CD4-positive, alpha-beta memory T cell (primary cell): ENCODE results near the gene VWA3B. TPM values are rescaled to one million over a fixed set of nuclear protein-coding genes. Genes with fewer than 3 reads are reported as not detected.
"Not testable (repeated sequence)": the region's sequence is repeated elsewhere in the genome, so short reads cannot be mapped to it uniquely, and the experiment has no call there.

Experiments used
- CTCF ChIA-PET: fragments of 350-600 bp; sonication (Branson Sonifier 250); formaldehyde crosslinking; loops from one replicate; lab custom pipeline; 2021; ENCODE audit warnings: inconsistent platforms; ENCODE audit not compliant: partially characterized antibody; lab: Charles Lee
- POLR2A ChIA-PET: fragments of 350-600 bp; sonication (Branson Sonifier 250); formaldehyde crosslinking; loops from one replicate; lab custom pipeline; 2021; ENCODE audit not compliant: partially characterized antibody; lab: Charles Lee
- DNase-seq, 5 donors: peaks; one replicate each; pipeline versions ENCODE4 v3.0.0 to v3.0.0-alpha.2; 2020 to 2022; ENCODE audit warnings: mixed read lengths in 1 of 5
- H3K27ac ChIP-seq: one replicate; pipeline ENCODE4 v1.7.0; 2013; ENCODE audit warnings: low read depth, low read length
- H3K27me3 ChIP-seq: 2 replicates; pipeline ENCODE4 v1.7.0; 2013; ENCODE audit warnings: mild to moderate bottlenecking, low read length, moderate library complexity; ENCODE audit not compliant: insufficient read depth
- H3K36me3 ChIP-seq: 2 replicates; pipeline ENCODE4 v1.7.0; 2013; ENCODE audit warnings: mild to moderate bottlenecking, low read length, moderate library complexity; ENCODE audit not compliant: insufficient read depth
- H3K4me1 ChIP-seq: 2 replicates; pipeline ENCODE4 v1.7.0; 2013; ENCODE audit warnings: mild to moderate bottlenecking, low read length, moderate library complexity; ENCODE audit not compliant: insufficient read depth
- H3K4me3 ChIP-seq, 2 donors: one replicate each; pipeline ENCODE4 v1.7.0; 2013; ENCODE audit warnings: low read length in 2 of 2, mild to moderate bottlenecking in 1 of 2
- H3K9me3 ChIP-seq, 2 donors: one replicate each; pipeline ENCODE4 v1.7.0; 2013; ENCODE audit warnings: low read length in 2 of 2, control low read depth in 1 of 2; ENCODE audit not compliant: control insufficient read depth in 1 of 2
- H3K27ac Mint-ChIP-seq, 7 donors: one replicate each; pipeline ENCODE4 v1.8.0; 2020 to 2021; ENCODE audit warnings: mixed read lengths in 7 of 7, mild to moderate bottlenecking in 6 of 7, inconsistent platforms in 3 of 7, moderate library complexity in 3 of 7
- H3K27me3 Mint-ChIP-seq, 2 donors: one replicate each; pipeline ENCODE4 v1.8.0; 2020 to 2021; ENCODE audit warnings: mixed read lengths in 2 of 2
- H3K36me3 Mint-ChIP-seq, 2 donors: one replicate each; pipeline ENCODE4 v1.8.0; 2020 to 2021; ENCODE audit warnings: mixed read lengths in 2 of 2, inconsistent platforms in 1 of 2, mild to moderate bottlenecking in 1 of 2
- H3K4me1 Mint-ChIP-seq, 4 donors: one replicate each; pipeline ENCODE4 v1.8.0; 2020 to 2021; ENCODE audit warnings: mixed read lengths in 4 of 4, mild to moderate bottlenecking in 1 of 4
- H3K4me3 Mint-ChIP-seq, 8 donors: one replicate each; pipeline ENCODE4 v1.8.0; 2020 to 2021; ENCODE audit warnings: mixed read lengths in 8 of 8, mild to moderate bottlenecking in 7 of 8, moderate library complexity in 6 of 8, inconsistent platforms in 3 of 8
- H3K9me3 Mint-ChIP-seq, 8 donors: one replicate each; pipeline ENCODE4 v1.8.0; 2020 to 2021; ENCODE audit warnings: mixed read lengths in 8 of 8, mild to moderate bottlenecking in 5 of 8, inconsistent platforms in 3 of 8, moderate library complexity in 1 of 8
- intact Hi-C: fragments of 100-400 bp; cut with micrococcal nuclease; formaldehyde crosslinking; loops from one replicate; pipeline ENCODE4 v1.15.1; 2023
- polyA plus RNA-seq, 2 donors: library from polyadenylated mRNA; unstranded; fragments of 300-500 nt; fragmentation: Illumina TruSeq; gene quantifications; one replicate each; pipeline ENCODE4 v1.2.3, GENCODE V29; 2021
- total RNA-seq, 2 experiments: library from RNA; stranded (reverse); gene quantifications; one replicate each; pipeline ENCODE4 v1.2.3, GENCODE V29; 2021

Gene VWA3B
- total and polyA plus RNA-seq, 4 experiments from 2014 or later, result not detected

DNA sequence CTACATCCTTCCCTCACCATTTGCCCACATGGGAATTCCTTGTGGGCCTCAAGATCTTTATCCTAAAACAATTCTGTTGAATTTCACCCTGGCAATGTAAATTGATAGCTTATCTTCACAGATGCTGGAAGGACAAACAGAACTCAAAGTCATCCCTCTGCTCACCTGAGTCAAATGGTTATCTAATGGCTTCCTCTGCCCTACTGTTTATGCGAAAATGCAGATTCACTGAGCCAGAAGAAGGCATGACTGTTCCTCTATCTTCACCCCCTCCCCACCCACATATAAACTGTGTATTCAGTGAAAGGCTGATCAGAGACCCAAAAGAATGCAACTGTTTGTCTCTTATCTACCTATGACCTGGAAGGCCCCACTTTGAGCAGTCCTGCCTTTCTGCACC is 43.9 kb upstream of the VWA3B start:
- Mint-ChIP-seq H3K4me3 (no peak overlapping the region), H3K27me3 (peaks cover 17 to 18% of the 10 kb centered on the region in 2 donors), H3K27ac (no peak overlapping the region), H3K36me3 (no peaks in the 10 kb centered on the region), H3K4me1 (no peaks in the 10 kb centered on the region), H3K9me3 (peaks cover 14 to 41% (median 34%) of the 10 kb centered on the region in 8 donors)
- no peak for DNase-seq
- no peaks in the 10 kb centered on the region for H3K27me3 ChIP-seq
- H3K36me3 ChIP-seq, result no peaks in the 10 kb centered on the region
- H3K27ac ChIP-seq, result no peak overlapping the region
- H3K4me1 ChIP-seq, result no peaks in the 10 kb centered on the region
- ChIA-PET POLR2A (no interaction called here), CTCF (no interaction called here)
- intact Hi-C loops, result no loop called here
- no peak overlapping the region for H3K4me3 ChIP-seq
- H3K9me3 ChIP-seq, result no peaks in the 10 kb centered on the region

DNA sequence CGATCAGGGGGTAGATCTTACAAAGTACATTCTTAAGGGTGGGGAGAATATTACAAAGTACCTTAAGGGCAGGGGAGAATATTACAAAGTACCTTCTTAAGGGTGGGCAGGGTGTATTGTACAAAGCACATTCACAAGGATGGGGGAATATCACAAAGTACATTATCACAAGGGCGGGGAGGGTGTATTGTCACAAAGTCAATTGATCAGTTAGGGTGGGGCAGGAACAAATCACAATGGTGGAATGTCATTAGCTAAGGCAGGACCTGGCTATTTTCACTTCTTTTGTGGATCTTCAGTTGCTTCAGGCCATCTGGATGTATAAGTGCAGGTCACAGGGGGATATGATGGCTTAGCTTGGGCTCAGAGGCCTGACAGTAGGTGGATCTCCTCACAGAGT is 42.2 kb upstream of the VWA3B start:
- H3K36me3 Mint-ChIP-seq, CTCF ChIA-PET: not testable (repeated sequence)

DNA sequence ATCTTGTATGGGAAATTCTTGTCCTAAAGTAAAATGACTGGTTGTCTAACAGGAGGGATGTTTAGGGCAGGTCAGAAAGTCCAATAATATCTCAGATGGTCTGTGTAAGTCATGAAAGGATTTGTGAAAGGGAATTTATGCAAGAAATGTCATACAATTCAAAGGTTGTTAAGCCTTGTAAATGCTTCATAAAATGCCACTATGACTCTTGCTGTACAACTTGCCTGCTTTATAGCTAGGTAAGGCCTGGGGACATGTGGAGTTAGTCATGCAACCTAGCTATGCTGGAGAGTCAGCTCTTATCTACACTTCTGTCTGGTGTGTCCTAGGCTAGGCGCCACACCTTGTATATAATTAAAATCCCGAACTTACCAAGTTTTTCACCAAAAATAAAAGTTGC is 36.9 kb upstream of the VWA3B start:
- H3K36me3 ChIP-seq, result no peaks in the 10 kb centered on the region
- no peak overlapping the region for H3K27ac Mint-ChIP-seq
- H3K27me3 Mint-ChIP-seq, result peaks cover 0 to 4% of the 10 kb centered on the region in 2 donors
- H3K4me3 Mint-ChIP-seq, result no peak overlapping the region
- H3K27me3 ChIP-seq, result no peaks in the 10 kb centered on the region
- H3K4me1 ChIP-seq, result no peaks in the 10 kb centered on the region
- no peak overlapping the region for H3K4me3 ChIP-seq
- H3K4me1 Mint-ChIP-seq, result no peaks in the 10 kb centered on the region
- no peak overlapping the region for H3K27ac ChIP-seq
- intact Hi-C loops, result no loop called here
- no peaks in the 10 kb centered on the region for H3K36me3 Mint-ChIP-seq
- CTCF ChIA-PET, result no interaction called here
- POLR2A ChIA-PET, result no interaction called here
- no peak for DNase-seq
- no peaks in the 10 kb centered on the region for H3K9me3 ChIP-seq
- peaks cover 0 to 10% (median 6%) of the 10 kb centered on the region in 8 donors for H3K9me3 Mint-ChIP-seq

More for the DNA sequence above, 42.2 kb upstream of the VWA3B start:
- H3K4me3 Mint-ChIP-seq, H3K4me1 Mint-ChIP-seq, H3K9me3 ChIP-seq, intact Hi-C loops, H3K27ac Mint-ChIP-seq, POLR2A ChIA-PET, DNase-seq, H3K27me3 ChIP-seq, H3K4me1 ChIP-seq, H3K36me3 ChIP-seq, H3K27ac ChIP-seq, H3K4me3 ChIP-seq: not testable (repeated sequence)
- H3K27me3 Mint-ChIP-seq, result peaks cover 14% of the 10 kb centered on the region in 2 donors
- peaks cover 14 to 41% (median 33%) of the 10 kb centered on the region in 8 donors for H3K9me3 Mint-ChIP-seq

DNA sequence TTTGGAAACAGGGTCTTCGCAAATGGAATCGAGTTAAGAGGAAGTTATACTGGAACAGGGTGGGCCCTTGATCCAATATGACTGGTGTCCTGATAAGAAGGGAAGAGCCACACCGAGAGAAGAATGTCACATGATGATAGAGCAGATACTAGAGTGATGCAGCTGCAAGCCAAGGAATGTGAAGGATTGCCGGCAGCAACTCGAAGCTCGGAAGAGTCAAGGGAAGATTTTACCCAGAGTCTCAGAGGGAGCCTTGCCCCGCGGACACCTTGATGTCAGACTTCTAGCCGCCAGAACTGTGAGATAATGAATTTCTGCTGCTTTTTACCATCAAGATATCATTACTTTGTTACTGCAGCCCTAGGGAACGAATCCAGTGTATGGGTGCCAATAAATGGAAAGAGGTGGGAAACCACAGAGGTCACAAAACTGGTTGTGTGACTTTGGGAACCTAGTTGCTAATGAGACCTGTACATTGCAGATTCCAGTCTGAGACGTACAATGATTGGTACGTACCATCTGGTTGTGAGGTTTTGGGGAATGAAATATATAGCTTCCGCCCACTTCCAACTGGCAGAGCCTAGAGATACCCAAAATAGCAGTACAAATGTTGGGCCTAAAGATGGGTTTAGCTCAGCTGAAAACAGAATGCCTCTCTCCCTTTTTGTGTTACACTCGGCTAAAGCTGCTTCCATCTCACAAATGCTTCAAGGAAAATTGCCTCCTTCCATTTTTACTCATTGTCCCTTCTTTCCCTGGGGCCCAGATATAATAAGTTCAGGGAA is 28.6 kb upstream of the VWA3B start:
- H3K27ac ChIP-seq, result no peak overlapping the region
- DNase-seq, result no peak
- Mint-ChIP-seq H3K4me1 (no peaks in the 10 kb centered on the region), H3K4me3 (no peak overlapping the region), H3K27me3 (peaks cover 3 to 5% of the 10 kb centered on the region in 2 donors), H3K36me3 (no peaks in the 10 kb centered on the region), H3K27ac (no peak overlapping the region), H3K9me3 (peaks cover 0 to 8% (median 3%) of the 10 kb centered on the region in 8 donors)
- H3K4me3 ChIP-seq, result no peak overlapping the region
- no peaks in the 10 kb centered on the region for H3K9me3 ChIP-seq
- intact Hi-C loops, result no loop called here
- H3K36me3 ChIP-seq, result no peaks in the 10 kb centered on the region
- CTCF ChIA-PET, result no interaction called here
- H3K4me1 ChIP-seq, result no peaks in the 10 kb centered on the region
- H3K27me3 ChIP-seq, result no peaks in the 10 kb centered on the region
- POLR2A ChIA-PET, result no interaction called here

DNA sequence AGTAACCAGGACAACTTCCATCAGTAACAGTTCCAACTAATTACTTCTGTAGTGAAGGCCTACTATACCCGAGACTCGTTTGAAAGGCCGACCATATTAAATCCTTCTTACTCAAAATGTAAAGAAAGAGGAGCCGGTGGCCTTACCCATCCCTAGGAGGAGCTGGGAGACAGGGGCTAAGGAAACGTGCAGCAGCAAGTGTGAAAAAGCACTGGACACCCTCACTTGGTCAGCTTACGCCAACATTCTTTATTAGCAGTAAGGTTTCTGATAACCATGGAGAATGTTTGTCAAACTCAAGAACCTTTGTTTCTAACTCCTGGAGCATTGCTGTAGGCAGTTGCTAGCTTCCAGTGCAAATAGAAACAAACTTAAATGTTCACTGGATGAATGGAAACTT is 26.7 kb upstream of the VWA3B start:
- Histone ChIP-seq H3K4me3 (no peak overlapping the region), H3K9me3 (no peaks in the 10 kb centered on the region), H3K27me3 (no peaks in the 10 kb centered on the region), H3K36me3 (no peaks in the 10 kb centered on the region), H3K27ac (no peak overlapping the region), H3K4me1 (no peaks in the 10 kb centered on the region)
- H3K9me3 Mint-ChIP-seq, result peaks cover 0 to 8% (median 3%) of the 10 kb centered on the region in 8 donors
- no peak for DNase-seq
- H3K4me1 Mint-ChIP-seq, result no peaks in the 10 kb centered on the region
- ChIA-PET CTCF (no interaction called here), POLR2A (no interaction called here)
- H3K27ac Mint-ChIP-seq, result no peak overlapping the region
- H3K27me3 Mint-ChIP-seq, result peaks cover 11 to 12% of the 10 kb centered on the region in 2 donors
- H3K36me3 Mint-ChIP-seq, result no peaks in the 10 kb centered on the region
- intact Hi-C loops, result no loop called here
- H3K4me3 Mint-ChIP-seq, result no peak overlapping the region

DNA sequence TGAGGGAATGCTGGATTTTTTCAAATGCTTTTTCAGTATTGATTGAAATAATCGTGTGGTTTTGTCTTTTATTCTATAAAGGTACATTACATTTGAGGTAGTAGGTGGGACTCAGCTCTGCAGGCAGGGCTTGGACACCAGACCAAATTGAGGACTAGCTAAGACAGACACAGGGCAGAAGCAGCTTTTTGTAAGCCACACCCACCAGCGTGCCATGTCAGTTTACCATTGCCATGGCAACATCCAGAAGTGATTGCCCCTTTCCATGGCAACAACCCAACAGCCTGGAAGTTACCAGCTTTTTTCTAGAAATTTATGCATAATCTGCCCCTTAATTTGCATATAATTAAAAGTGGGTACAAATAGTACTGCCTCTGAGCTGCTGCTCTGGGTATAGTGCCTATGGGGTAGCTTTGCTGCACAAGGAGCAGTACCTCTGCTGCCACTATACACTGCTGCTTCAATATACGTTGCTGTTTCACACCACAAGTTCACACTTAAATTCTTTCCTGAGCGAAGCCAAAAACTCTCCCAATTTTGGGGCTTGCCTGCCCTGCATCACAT is 23.6 kb upstream of the VWA3B start:
- H3K27ac Mint-ChIP-seq, result no peak overlapping the region
- H3K4me3 ChIP-seq, result no peak overlapping the region
- POLR2A ChIA-PET, result no interaction called here
- H3K4me1 ChIP-seq, result no peaks in the 10 kb centered on the region
- CTCF ChIA-PET, result no interaction called here
- peaks cover 12 to 17% of the 10 kb centered on the region in 2 donors for H3K27me3 Mint-ChIP-seq
- peaks cover 0 to 8% (median 3%) of the 10 kb centered on the region in 8 donors for H3K9me3 Mint-ChIP-seq
- H3K27ac ChIP-seq, result no peak overlapping the region
- intact Hi-C loops, result no loop called here
- no peaks in the 10 kb centered on the region for H3K36me3 Mint-ChIP-seq
- H3K4me3 Mint-ChIP-seq, result no peak overlapping the region
- no peaks in the 10 kb centered on the region for H3K4me1 Mint-ChIP-seq
- no peaks in the 10 kb centered on the region for H3K36me3 ChIP-seq
- no peaks in the 10 kb centered on the region for H3K27me3 ChIP-seq
- H3K9me3 ChIP-seq, result no peaks in the 10 kb centered on the region
- no peak for DNase-seq

DNA sequence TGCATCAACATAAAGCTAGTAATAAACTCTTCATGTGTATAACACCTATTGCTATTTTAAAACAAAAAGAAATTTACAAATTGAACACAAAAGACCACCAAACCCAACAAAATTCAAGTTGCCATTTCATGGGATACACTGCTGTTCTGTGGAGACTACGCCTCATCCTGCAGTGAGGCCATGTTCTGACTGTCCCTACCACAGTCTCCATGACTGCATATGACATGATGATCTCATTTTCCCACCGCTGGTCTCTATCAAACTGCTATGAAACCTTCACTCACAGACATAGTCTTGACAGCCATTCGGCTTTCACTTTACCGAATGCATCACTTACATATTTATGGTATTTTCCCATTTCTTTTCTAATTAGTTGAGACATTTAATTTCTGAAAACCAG is 21.2 kb upstream of the VWA3B start:
- intact Hi-C loops, result no loop called here
- POLR2A ChIA-PET, result no interaction called here
- no peaks in the 10 kb centered on the region for H3K36me3 ChIP-seq
- Mint-ChIP-seq H3K4me1 (no peaks in the 10 kb centered on the region), H3K9me3 (peaks cover 0 to 6% (median 3%) of the 10 kb centered on the region in 8 donors), H3K4me3 (no peak overlapping the region), H3K27ac (no peak overlapping the region), H3K36me3 (no peaks in the 10 kb centered on the region), H3K27me3 (peaks cover 12 to 20% of the 10 kb centered on the region in 2 donors)
- H3K4me1 ChIP-seq, result no peaks in the 10 kb centered on the region
- no peak overlapping the region for H3K27ac ChIP-seq
- no peaks in the 10 kb centered on the region for H3K27me3 ChIP-seq
- no peak for DNase-seq
- CTCF ChIA-PET, result no interaction called here
- H3K4me3 ChIP-seq, result no peak overlapping the region
- no peaks in the 10 kb centered on the region for H3K9me3 ChIP-seq
